Measurements from ENCODE around the gene RCCD1.
"Not testable (repeated sequence)": the region's sequence is repeated elsewhere in the genome, so short reads cannot be mapped to it uniquely, and the experiment has no call there.

RCCD1 gene, protein sequence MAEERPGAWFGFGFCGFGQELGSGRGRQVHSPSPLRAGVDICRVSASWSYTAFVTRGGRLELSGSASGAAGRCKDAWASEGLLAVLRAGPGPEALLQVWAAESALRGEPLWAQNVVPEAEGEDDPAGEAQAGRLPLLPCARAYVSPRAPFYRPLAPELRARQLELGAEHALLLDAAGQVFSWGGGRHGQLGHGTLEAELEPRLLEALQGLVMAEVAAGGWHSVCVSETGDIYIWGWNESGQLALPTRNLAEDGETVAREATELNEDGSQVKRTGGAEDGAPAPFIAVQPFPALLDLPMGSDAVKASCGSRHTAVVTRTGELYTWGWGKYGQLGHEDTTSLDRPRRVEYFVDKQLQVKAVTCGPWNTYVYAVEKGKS

DNA sequence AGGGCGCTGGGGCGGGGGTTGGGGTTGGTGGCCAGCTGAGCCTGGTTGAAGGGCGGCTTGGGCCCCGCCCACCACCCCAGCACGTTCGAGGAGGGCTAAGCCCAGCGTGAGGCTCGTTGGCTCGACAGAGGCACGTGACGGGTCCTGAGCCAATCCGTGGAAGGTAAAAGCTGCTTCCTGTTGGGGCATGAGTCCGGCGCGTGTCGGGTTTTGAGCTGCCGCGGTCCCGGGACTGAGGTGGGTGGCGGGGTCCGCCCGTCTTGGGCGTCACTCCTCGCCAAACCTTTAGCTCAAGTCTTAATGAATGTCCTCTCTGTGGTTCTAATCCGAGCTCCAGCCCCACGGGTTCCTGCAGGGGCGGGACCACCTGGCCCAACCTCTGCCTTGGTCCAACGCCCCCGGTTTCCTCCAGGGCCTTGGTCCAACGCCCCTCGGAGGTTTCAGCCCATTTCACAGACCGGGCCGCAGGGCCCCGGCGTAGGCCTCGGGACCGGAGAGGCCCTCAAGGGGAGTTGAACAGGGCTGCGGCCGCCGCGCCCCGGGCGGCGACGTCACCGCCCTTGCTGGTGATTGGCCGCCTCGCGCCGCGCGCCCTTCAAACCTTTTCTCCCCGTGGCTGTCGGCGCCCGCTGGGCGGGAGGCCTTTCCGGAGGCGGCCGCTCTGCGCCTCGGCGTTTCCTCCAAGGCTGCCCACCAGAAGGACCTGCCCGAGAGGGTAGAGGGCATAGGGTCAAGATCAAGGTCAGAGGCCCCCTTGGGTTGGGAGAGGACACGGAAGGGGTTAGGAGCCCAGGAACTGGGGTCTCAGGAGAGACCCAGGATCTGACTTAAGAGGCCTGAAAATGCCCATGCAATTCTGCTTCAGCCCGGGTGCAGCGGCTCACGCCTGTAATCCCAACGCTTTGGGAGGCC is at the start of gene RCCD1:
TSS of gene RCCD1 (plus strand) at position 173 of the 912 bp plus-strand sequence. CDS start 1,851 bp downstream, outside the sequence.
- peak; percentile 76 to 91 for DNase-seq (ENCODE audit: low read depth in 2 of 2)

DNA sequence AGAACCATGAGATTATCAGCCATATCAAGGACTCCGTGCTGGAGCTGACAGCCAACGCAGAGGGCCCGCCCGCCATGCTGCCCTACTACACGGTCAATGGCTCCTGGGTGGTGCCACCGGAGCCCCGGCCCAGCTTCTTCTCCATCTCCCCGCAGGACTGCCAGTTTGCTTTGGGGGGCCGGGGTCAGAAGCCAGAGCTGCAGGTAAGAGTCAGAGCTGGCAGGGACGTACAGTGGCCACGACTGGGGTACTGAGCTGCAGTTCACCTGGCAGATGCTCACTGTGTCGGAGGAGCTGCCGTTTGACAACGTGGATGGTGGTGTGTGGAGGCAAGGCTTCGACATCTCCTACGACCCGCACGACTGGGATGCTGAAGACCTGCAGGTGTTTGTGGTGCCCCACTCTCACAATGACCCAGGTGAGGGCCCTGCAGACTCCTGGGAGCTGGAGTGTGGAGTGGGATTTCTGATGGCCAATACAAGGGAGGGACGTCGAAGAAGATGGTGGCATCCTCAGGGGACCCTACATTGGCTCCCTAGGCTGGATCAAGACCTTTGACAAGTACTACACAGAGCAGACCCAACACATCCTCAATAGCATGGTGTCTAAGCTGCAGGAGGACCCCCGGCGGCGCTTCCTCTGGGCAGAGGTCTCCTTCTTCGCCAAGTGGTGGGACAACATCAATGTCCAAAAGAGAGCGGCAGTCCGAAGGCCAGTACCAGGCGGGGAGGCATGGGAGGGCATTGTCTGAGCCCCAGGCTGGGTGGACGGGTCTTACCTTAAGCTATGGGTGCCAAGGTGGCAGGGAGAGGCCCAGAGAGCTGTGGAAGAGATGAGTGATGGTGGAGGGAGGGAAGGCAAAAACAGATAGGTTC is 49.1 kb upstream of the RCCD1 start:
- DNase-seq (ENCODE audit: low read depth in 2 of 2): no peak

DNA sequence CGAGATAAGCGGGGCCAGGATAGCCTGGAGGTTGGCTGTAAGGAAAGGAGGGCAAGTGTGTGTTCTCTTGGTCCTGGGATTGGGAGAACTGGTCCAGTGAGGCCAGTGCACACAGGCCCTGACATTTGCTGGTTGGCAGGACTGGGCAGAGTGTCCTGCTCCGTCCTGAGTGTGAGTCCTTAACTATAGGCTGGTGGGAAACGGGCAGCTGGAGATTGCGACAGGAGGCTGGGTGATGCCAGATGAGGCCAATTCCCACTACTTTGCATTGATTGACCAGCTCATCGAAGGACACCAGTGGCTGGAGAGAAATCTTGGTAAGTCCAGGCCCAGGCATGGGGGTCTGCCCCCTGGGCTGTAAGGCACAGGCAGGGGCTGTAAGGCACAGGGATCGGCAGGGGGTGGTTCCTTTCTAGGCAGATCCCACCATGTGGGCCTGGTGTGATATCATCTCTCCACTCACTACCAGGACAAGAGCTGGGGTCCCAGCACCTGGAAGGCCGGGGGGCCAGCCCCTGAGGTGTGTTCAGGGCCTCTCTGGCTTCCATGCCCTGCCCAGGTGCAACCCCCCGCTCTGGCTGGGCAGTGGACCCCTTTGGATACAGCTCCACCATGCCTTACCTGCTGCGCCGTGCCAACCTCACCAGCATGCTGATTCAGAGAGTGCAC is 48.4 kb upstream of the RCCD1 start:
- no peak for DNase-seq (ENCODE audit: low read depth in 2 of 2)

DNA sequence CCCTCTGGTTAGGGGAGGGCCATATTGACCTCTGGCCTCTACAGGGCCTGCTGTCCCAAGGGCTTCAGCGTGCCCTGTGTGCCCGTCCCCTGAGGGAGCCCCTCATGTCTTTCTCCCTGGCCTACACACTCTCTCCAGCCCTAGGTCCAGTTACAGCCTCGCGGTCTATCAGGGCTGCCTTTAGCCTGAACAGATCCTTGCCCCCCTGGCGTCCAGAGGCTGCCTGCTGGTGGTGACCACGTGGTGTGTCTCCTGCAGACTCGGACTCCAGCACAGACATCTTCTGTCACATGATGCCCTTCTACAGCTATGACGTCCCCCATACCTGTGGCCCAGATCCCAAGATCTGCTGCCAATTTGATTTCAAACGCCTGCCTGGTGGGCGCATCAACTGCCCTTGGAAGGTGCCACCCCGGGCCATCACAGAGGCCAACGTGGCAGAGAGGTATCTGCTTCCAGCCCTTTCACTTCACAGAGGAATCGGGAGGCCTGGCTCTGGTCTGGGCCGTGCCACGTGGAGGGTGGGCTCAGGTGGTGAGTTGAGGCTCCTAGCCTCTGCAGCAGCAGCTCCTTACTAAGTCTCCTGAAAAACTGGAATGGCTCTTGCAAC is 47.5 kb upstream of the RCCD1 start:
- no peak for DNase-seq (ENCODE audit: low read depth in 2 of 2)

DNA sequence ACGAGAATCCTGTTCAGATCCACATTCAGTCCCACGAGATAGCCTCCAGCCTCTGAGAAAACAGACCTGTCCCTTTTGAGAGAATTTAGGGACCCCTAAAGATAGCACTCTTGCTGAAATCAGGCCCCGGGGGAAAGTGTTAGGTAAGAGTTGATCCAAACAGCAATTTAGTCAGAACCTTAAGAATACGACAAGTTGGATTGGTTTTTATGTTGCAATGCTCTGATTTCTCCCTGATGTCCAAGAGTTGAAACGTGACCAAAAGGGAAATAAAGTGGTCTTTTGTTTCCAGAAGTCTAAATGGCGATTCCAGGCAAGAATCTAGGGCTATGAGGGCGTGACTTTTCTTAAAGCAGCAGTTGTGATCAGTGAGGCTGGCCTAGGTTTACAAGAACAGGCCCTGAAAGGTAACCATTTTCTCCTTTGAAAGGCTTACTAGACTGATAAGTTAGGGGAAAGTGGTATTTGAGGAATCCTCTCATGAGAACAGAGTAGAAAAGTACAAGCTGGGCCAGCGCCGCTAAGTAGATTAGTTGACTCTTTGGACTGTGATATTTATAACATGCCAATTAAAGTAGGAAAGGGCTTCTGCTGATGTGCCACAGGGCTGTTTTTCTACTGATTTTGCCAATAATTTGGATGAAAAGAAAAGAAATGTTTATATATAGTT is 46.7 kb upstream of the RCCD1 start:
- no peak for DNase-seq (ENCODE audit: low read depth in 2 of 2)

DNA sequence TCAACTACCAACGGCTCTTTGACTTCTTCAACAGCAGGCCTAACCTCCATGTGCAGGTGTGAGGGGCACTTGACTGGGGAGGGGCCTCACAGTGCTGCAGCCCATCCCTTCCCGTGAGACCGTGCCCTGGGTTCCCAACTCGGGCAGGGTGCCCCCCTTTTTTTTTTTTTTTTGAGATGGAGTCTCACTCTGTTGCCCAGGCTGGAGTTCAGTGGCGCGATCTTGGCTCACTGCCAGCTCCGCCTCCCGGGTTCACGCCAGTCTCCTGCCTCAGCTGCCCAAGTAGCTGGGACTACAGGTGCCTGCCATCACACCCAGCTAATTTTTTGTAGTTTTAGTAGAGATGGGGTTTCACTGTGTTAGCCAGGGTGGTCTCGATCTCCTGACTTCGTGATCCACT is 45.2 kb upstream of the RCCD1 start:
- DNase-seq (ENCODE audit: low read depth in 2 of 2): not testable (repeated sequence)

DNA sequence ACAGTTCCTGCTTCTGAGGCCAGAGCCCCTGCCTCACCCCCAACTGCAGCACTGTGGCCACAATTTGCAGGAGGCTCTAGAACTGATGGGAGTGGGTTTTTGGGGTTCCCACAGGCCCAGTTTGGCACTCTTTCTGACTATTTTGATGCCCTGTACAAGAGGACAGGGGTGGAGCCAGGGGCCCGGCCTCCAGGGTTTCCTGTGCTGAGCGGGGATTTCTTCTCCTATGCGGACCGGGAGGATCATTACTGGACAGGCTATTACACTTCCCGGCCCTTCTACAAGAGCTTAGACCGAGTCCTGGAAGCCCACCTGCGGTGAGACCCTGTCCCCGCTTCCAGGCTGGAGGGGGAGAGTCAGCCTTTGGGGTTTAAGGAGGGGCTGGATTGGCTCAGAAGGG is 44.7 kb upstream of the RCCD1 start:
- no peak for DNase-seq (ENCODE audit: low read depth in 2 of 2)

DNA sequence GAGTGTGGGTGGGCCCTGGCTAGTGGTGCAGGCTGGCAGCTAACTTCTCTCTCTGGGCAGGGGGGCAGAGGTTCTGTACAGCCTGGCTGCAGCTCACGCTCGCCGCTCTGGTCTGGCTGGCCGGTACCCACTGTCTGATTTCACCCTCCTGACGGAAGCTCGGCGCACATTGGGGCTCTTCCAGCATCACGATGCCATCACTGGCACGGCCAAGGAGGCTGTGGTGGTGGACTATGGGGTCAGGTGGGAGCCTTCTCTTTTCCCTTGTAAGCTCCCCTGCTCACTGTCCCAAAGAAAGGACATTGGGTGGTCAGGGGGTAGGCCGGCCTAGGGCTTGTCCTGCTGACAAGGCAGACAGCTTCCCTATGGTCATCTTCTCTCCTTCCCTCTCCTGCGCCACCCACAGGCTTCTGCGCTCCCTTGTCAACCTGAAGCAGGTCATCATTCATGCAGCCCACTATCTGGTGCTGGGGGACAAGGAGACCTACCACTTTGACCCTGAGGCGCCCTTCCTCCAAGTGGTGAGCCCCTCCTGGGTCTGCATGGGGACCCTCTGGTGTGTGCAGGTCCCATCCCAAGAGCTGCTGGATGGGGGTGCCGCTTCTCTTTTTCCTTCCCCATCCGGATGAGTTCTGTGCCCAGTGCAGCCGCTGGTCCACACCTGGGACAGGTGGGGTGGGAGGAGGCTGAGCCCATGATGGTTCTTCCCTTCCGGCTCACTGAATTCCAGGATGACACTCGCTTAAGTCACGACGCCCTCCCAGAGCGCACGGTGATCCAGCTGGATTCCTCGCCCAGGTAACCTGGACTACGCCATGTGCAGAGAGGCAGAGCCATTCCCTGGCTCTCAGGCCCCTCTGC is 44.0 kb upstream of the RCCD1 start:
- DNase-seq (ENCODE audit: low read depth in 2 of 2): no peak

DNA sequence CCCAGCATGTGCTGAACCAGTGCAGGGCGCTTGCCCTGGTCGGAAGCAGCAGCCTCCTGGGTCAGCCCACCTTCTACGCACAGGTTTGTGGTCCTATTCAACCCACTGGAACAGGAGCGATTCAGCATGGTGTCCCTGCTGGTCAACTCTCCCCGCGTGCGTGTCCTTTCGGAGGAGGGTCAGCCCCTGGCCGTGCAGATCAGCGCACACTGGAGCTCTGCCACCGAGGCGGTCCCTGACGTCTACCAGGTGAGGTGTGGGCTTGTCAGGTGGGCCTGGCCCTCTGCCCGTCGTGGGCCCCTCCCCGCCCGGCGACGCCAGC is 43.4 kb upstream of the RCCD1 start:
- DNase-seq (ENCODE audit: low read depth in 2 of 2): no peak

DNA sequence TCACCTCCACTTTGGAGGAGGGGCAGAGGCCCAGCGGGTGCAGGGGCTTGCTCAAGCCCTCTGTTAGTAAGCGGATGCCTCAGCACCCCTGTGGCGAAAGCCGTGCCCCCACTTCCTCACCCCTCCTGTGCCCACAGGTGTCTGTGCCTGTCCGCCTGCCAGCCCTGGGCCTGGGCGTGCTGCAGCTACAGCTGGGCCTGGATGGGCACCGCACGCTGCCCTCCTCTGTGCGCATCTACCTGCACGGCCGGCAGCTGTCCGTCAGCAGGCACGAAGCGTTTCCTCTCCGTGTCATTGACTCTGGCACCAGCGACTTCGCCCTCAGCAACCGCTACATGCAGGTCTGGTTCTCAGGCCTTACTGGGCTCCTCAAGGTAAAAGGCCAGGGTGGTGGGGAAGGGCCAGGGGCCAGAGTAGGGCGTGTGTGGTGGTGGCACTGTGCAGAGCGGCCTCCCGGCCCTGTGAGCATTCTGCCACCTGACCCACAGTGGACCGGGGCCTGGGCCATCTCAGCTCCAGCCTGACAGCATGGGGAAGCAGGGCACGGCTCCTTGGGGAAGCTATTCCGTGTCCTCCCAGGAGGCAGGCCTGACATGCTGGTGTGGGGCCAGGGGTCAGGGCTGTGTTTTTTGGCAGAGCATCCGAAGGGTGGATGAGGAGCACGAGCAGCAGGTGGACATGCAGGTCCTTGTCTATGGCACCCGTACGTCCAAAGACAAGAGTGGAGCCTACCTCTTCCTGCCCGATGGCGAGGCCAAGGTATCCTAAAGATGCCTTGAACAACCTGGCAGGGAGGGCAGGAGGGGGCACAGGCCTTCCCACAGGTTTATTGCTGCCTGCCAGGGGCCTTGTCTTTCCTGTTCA is 42.5 kb upstream of the RCCD1 start:
- no peak for DNase-seq (ENCODE audit: low read depth in 2 of 2)

DNA sequence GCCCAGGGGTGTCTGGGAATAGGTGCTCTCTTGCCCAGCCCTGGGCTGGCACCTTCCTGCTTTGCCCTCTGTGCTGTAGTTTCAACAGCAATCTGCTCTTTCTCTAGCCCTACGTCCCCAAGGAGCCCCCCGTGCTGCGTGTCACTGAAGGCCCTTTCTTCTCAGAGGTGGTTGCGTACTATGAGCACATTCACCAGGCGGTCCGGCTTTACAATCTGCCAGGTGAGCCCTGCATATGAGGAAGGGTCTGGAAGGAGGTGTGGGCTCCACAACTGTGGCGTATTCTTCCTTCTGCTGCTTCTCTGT is 42.0 kb upstream of the RCCD1 start:
- no peak for DNase-seq (ENCODE audit: low read depth in 2 of 2)

DNA sequence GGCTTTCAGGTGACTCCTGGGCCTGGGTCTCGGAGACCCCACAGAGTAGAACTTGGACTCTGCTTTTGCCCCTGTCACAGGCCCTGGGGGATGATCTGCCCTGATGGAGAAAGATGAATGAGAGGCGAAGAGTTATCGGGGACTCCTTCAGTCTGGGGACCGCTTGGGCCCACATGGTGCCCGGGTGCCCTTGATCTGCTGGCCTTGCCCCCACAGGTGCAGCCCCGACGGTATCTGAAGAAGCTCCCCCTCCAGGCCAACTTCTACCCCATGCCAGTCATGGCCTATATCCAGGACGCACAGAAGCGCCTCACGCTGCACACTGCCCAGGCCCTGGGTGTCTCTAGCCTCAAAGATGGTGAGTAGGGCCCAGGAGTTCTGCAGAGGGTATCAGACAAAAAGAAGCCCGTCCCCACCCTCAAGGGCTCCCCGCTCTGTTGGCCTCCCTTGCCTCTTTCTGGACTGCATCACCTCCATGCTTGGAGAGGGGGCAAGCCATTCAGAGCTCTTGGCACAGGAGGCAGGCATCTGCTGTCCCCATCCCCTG is 41.2 kb upstream of the RCCD1 start:
- DNase-seq (ENCODE audit: low read depth in 2 of 2): no peak

DNA sequence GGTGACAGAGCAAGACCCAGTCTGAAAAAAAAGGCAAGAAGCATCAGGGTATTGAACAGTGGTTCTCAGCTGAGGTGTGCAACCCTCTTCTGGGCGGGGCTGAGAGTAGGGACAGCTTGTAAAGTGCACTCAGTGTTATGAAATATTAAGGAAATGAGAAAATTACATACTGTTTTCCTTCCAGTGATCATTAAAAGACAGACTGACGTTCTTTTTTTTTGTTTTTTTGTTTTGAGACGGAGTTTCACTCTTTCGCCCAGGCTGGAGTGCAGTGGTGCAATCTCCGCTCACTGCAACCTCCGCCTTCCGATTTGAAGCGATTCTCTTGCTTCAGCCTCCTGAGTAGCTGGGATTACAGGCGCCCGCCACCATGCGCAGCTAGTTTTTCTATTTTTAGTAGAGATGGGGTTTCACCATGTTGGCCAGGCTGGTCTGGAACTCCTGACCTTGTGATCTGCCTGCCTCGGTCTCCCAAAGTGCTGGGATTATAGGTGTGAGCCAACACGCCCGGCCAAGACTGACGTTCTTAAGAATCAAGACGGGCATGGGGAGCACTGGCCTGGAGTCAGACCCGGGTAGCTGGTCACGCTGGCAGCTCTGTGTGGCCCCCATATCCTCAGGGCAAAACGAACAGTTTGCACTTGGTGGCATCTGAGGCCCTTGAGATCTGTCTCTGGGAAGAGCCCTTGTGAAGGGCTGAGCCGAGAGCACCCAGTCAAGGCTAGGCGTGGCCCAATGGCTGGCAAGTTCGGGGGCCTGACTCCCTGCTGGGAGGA is 40.2 kb upstream of the RCCD1 start:
- DNase-seq (ENCODE audit: low read depth in 2 of 2): no peak

DNA sequence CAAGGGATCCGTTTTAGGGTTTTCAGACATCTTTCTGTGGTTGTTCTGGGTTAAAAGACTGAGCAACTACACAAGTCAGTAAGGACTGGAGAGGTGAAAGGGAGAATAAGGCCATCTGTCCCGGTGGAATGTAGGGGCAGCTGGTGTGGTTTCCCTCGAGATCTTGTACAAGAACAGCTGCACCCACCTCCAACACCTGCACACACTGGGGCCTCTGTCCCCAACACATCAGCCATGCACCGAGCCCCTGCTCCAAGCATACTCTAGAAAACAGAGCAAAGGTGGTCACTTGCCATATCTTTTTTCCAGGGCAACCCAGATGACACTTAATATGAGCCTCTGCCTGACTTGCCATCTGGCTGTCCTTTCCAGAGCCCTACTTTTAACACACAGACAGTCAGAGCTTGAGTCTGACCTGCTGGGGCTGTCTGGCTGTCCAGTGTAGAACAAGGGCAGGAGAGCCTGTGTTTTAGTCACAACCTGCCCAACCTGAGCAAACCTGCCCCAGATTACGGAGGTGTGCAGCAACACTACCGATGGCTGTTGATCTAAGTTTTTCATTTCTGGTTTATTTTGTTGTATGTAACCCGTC is 39.4 kb upstream of the RCCD1 start:
- DNase-seq (ENCODE audit: low read depth in 2 of 2): no peak

DNA sequence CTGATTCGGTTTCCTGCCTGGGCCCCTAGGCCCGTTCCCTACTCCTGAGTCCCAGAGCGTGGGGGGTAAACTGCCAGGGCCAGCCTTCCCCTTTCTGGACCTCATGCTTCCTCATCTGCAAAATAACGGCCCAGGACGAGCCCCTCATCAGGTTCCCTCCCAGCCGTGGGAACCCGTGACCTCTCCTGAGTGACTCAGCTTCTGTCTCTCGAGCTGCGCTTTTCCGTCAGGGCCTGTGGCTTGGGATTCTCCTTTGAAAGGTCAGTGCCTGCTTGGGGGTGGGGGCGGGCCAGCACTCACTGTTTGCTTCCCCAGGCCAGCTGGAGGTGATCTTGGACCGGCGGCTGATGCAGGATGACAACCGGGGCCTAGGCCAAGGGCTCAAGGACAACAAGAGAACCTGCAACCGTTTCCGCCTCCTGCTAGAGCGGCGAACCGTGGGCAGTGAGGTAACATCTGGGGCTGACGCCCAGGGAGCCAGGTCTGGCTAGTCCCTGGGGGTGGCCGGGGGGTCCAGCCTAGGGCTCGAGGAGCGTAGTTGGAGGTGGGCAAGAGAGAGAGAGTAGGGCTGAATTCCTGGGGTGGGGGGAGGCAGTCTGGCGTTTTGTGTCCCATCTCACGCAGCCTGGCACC is 38.8 kb upstream of the RCCD1 start:
- DNase-seq (ENCODE audit: low read depth in 2 of 2): no peak

DNA sequence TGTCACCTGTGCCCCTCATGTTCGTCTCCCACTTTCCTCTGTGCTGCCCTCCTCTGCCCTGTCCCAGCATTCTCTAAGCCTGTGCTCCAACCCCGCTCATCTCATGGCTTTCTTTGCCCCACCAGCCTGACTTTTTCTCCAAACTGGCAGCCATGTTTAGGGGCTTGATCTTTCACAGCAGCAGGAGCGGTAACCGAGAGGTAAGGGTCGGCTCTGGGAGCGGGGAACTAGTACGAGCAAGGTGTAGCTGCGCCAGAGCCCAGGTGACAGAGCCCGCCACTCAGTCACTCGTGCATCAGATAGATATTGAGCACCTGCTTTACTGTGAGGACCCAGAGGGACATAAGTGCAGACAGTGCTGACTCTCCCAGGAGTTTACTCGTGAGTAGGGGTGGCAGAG is 38.2 kb upstream of the RCCD1 start:
- no peak for DNase-seq (ENCODE audit: low read depth in 2 of 2)

DNA sequence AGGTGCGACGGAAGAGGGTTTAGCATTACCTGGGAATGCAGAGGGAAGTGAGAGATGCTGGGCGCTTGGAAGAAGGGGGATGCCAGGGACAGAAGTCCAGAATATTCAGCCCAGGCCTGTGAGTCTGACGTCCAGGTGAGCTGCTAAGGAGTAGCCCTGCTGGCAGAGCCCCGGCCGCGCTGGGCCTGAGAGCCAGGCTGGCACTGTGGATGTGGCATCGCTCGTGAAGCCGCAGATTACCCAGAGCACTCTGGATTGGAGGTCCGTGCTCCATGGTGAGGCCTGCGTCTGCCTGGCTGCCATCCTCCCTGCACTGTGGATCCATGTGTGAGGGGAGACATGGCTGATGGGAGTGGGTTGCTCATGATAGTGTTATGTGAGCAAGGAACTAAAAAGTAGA is 37.1 kb upstream of the RCCD1 start:
- no peak for DNase-seq (ENCODE audit: low read depth in 2 of 2)

Data from stimulated activated CD4-positive, alpha-beta T cell treated with anti-CD3 and anti-CD28 coated beads, Interleukin-12 subunit alpha, Interleukin-12 subunit beta, amount 100 ng/mL, for 24 hours (primary cell).